Astrocyte (in vitro differentiated cells and primary cell): ENCODE results near the gene ADAM8.

ENCODE experiments used
- CTCF ChIP-seq: IDR thresholded peaks from 2 replicates; pipeline ENCODE4 v1.5.1; 2011; ENCODE audit warnings: low read depth, mild to moderate bottlenecking, inconsistent platforms, low read length, moderate library complexity; ENCODE audit not compliant: insufficient read depth
- EZH2 ChIP-seq: IDR thresholded peaks from 2 replicates; pipeline ENCODE4 v1.6.1; 2012; ENCODE audit warnings: mild to moderate bottlenecking, low read length, inconsistent platforms; ENCODE audit not compliant: insufficient read depth

GRCh38 chr10:133260895-133261725, 15.6 kb downstream of the ADAM8 start:
- TF ChIP-seq CTCF (no peak), EZH2 (no peak)
